Thoracic aorta (tissue), 2 donors: ENCODE results near the gene ZNF397. TPM values are rescaled to one million over a fixed set of nuclear protein-coding genes. Genes with fewer than 3 reads are reported as not detected.

Experiments used
- ATAC-seq: fragments of 150-250 bp; one replicate; pipeline ENCODE4 v1.8.0; 2017; ENCODE audit warnings: low read depth; ENCODE audit not compliant: insufficient number of reproducible peaks, low FRiP score
- DNase-seq: peaks from one replicate; pipeline ENCODE4 v3.0.0-alpha.2; 2020; ENCODE audit warnings: low spot score
- H3K27ac ChIP-seq, 2 donors: fragments of 200-600 bp; sonication (generic); 1 replicate in 1 of 2; 2 replicates in 1 of 2; pipeline ENCODE4 v1.5.1; 2016; ENCODE audit warnings: mild to moderate bottlenecking in 2 of 2, moderate library complexity in 2 of 2
- H3K27me3 ChIP-seq: fragments of 200-600 bp; sonication (generic); replicated peaks from 2 replicates; pipeline ENCODE4 v1.6.0; 2016; ENCODE audit warnings: mild to moderate bottlenecking; ENCODE audit not compliant: insufficient read depth
- H3K36me3 ChIP-seq: fragments of 200-600 bp; sonication (generic); one replicate; pipeline ENCODE4 v1.5.1; 2016
- H3K4me1 ChIP-seq, 2 donors: fragments of 200-600 bp; sonication (generic); 1 replicate in 1 of 2; 2 replicates in 1 of 2; pipeline versions ENCODE4 v1.5.1 to v1.6.0; 2016; ENCODE audit warnings: low read depth in 2 of 2, mild to moderate bottlenecking in 1 of 2; ENCODE audit not compliant: control insufficient read depth in 1 of 2
- H3K4me3 ChIP-seq: fragments of 200-600 bp; sonication (generic); 2 replicates; pipeline ENCODE4 v1.5.1; 2016; ENCODE audit warnings: mild to moderate bottlenecking
- H3K9me3 ChIP-seq: fragments of 200-600 bp; sonication (generic); 2 replicates; pipeline ENCODE4 v1.5.1; 2016
- total RNA-seq, 2 donors: library from RNA; depleted of rRNA; stranded (reverse); fragments of >200 nt; gene quantifications; one replicate each; pipeline versions ENCODE4 v1.1.0 to v1.2.3, GENCODE V29; 2016
- TF ChIP-seq, protein P1 (sequence below): fragments of 200-600 bp; sonication (generic); IDR thresholded peaks from one replicate; pipeline ENCODE4 v1.5.1; 2019; ENCODE audit warnings: antibody characterized with exemption

Gene ZNF397
- 10 to 100 TPM; 16.2 to 45.8 TPM for total RNA-seq

DNA sequence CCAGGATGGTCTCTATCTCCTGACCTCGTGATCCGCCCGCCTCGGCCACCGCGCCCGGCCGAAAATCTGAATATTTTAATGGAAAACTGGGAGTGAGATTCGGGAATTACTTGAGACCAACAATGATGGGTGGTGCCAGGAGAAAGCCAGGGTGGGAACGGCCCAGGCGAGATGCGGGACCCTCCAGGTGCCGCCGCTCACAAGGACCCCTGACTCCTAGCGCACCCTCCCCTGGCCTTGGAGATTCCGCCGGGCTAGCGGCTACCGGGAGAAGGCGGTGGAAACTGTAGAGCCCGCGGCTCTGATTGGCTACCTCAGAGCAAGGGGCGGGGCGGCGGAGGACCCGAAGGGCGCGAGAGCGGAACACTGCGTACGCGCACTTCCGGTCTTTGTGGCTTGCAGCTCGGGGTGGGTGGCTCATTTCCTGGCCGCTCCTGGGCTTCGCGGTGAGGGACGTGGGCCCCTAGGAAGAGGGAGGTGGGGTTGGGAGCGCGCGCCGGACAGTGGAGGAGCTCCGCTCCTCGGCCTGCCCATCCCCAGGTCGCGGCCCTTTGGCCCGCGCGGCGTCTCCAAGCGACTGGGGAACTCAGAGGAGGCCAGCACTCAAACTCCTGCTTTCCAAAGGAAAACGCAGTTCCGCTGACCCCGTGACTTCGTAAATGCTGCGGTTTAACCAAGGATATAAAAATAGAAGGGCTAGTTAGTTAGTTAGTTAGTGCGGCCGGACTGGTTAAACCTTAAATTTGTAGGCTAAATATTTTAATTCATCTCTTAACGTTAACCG, at the start of gene ZNF397:
ZNF397 (plus strand) TSS at position 371 of the 784 bp plus-strand sequence. CDS start 1,437 bp downstream, outside the sequence.
- H3K27ac ChIP-seq, result peak within 1 kb of the TSS; percentile 99 to 100
- no peaks in the 10 kb centered on the region for H3K9me3 ChIP-seq
- ATAC-seq (peak; percentile 97), DNase-seq (peak; percentile 91)
- TF ChIP-seq, protein P1, sequence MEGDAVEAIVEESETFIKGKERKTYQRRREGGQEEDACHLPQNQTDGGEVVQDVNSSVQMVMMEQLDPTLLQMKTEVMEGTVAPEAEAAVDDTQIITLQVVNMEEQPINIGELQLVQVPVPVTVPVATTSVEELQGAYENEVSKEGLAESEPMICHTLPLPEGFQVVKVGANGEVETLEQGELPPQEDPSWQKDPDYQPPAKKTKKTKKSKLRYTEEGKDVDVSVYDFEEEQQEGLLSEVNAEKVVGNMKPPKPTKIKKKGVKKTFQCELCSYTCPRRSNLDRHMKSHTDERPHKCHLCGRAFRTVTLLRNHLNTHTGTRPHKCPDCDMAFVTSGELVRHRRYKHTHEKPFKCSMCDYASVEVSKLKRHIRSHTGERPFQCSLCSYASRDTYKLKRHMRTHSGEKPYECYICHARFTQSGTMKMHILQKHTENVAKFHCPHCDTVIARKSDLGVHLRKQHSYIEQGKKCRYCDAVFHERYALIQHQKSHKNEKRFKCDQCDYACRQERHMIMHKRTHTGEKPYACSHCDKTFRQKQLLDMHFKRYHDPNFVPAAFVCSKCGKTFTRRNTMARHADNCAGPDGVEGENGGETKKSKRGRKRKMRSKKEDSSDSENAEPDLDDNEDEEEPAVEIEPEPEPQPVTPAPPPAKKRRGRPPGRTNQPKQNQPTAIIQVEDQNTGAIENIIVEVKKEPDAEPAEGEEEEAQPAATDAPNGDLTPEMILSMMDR, result no peak
- H3K36me3 ChIP-seq, result peaks cover 34% of the 10 kb centered on the region
- H3K4me3 ChIP-seq, result peak within 1 kb of the TSS; percentile 98
- H3K4me1 ChIP-seq, result peaks cover 9 to 14% of the 10 kb centered on the region in 2 donors
- H3K27me3 ChIP-seq, result no peaks in the 10 kb centered on the region

DNA sequence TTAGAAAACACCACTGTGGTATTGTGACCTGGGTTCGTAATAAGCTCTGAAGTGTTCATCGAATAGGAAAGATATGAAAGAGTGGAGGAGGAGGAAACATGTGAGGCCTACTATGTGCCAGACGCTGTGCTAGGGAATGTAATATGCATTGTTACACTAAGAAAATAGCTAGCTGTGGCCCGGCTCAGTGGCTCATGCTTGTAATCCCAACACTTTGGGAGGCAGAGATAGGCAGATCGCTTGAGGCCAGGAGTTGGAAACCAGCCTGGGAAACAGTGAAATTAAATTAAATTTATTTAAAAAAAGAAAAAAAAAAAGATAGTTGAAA, 49.2 kb upstream of the ZNF397 start:
- DNase-seq (no peak), ATAC-seq (no peak)
- TF ChIP-seq, protein P1, result no peak
- H3K9me3 ChIP-seq, result no peaks in the 10 kb centered on the region
- no peaks in the 10 kb centered on the region for H3K36me3 ChIP-seq
- no peaks in the 10 kb centered on the region for H3K27me3 ChIP-seq
- no peak overlapping the region for H3K4me3 ChIP-seq
- H3K4me1 ChIP-seq, result no peaks in the 10 kb centered on the region
- no peak overlapping the region for H3K27ac ChIP-seq

DNA sequence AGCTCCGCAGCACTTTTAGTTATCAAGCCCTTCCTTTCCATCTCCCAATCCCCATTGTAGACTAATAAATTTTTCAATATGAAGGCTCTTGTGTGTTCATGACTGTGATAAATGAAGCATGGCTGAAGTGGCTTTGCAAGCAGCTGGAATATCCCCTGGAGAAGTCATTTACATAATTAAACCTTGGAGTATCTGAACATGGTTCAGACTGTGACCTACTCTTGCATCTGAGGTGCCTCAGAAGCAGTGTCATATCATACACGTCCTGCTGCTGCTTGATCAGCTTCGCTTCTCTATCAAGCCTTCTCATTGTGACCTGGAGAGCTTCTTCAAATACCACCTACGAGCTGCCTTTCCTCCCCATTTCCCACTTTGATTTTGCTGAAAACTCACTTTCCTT, 48.4 kb upstream of the ZNF397 start:
- no peaks in the 10 kb centered on the region for H3K27me3 ChIP-seq
- H3K4me3 ChIP-seq, result no peak overlapping the region
- ATAC-seq (no peak), DNase-seq (no peak)
- H3K9me3 ChIP-seq, result no peaks in the 10 kb centered on the region
- TF ChIP-seq, protein P1, result no peak
- peaks cover 0 to under 1% of the 10 kb centered on the region in 2 donors for H3K4me1 ChIP-seq
- no peaks in the 10 kb centered on the region for H3K36me3 ChIP-seq
- H3K27ac ChIP-seq, result no peak overlapping the region

DNA sequence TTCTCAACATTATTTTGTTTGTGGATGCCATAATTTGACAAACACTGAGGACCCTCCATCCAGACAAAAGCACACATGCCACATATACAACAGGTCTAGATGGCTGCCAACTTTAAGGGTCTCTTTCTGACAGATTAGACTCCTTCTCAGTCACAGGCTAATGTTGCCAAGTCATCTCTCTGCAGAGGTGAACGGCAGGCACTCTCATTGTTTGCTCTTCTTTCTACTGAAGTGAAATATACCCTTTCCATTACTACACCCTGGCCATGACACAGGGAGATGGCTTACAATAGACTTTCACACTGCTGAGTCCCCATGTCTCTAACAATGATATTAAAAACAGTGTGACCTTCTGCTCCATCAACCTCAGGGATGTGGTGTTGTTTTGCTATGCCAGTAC, 47.5 kb upstream of the ZNF397 start:
- Histone ChIP-seq H3K27ac (no peak overlapping the region), H3K9me3 (no peaks in the 10 kb centered on the region), H3K4me1 (peaks cover 0 to 3% of the 10 kb centered on the region in 2 donors), H3K36me3 (no peaks in the 10 kb centered on the region), H3K27me3 (no peaks in the 10 kb centered on the region), H3K4me3 (no peak overlapping the region)
- TF ChIP-seq, protein P1, result no peak
- DNase-seq, result no peak
- ATAC-seq, result no peak

DNA sequence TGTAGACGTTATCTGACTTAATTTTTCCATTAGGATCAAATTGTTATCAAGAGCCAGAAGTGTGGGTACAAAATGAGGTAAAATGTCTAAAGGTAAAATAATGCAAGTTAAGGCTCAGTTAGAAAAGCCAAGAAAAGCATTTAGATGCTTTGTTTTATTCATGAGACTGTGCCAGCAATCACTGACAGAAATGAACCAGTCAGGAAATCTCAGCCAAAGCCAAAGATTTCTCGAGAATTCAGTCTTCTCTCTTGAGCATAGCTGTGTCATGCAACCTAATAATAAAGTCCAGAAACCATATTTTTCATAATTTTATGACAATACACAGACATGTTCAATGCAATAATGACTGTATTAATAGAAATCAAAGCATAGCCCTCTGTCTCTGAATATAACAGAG, 43.5 kb upstream of the ZNF397 start:
- Histone ChIP-seq H3K4me1 (peaks cover 0 to 3% of the 10 kb centered on the region in 2 donors), H3K36me3 (no peaks in the 10 kb centered on the region), H3K4me3 (no peak overlapping the region), H3K27ac (no peak overlapping the region), H3K9me3 (no peaks in the 10 kb centered on the region), H3K27me3 (no peaks in the 10 kb centered on the region)
- no peak for DNase-seq
- TF ChIP-seq, protein P1, result no peak
- ATAC-seq, result no peak
